Measurements from ENCODE around the gene PIP4P1.
"Not testable (repeated sequence)": the region's sequence is repeated elsewhere in the genome, so short reads cannot be mapped to it uniquely, and the experiment has no call there.

Gene PIP4P1
- long read RNA-seq, transcript PIP4P1-201 (7 exons, 1,961 nt) = major isoform, 8 of 23 reads
- long read RNA-seq, partial matches to known transcripts = 7 of 23 reads
- long read RNA-seq, other reads (novel, unspliced or antisense) = 5 of 23 reads

DNA sequence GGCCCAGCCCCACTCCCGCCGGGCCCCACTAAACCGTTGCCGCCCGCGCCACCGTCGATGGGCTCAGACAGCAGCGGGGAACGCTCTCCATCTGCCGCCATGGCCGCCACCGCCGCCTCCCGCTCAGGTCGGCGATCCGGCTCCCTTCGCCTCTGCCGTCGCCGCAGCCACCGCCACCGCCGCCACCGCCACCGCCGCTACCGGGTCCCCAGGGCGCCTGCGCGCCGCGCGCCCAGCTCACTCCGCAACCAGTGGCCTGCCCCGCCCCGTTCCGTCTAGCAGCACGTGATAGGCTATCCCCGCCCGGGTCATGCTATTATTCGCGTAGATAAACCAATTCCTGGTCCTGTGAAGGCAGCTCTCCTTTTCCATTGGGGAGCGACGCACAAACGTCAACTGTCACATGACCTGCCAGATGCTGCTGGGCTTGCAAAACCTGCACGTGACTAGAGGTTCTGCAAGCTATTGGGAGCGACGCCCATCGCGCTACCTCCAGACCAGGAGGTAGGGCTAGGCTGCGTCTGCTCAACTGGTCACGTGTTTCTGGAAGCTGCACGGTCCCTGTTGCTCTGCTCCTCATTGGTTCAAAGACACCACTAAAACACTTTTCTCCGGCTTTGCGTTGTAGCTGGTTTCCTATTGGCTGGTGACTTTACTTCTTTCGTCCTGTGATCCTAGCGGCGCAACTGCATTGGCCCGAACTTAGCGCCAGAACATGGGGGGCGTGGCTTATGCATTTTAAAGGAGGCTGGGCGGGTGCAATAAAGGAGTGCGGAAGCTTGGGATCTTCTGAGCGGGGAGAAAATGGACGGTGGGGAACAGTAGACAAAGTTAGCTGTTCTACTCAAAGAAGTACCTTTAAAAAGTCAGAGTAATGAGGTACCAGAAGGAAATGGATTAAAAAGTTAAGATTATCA, at the start of gene PIP4P1:
PIP4P1 (minus strand) TSS at position 210 of the 917 bp plus-strand sequence; CDS start at position 101, 109 bp downstream.
- Histone ChIP-seq H3K27ac (replicated peaks) (peak within 1 kb of the TSS; percentile 98), H3K4me3 (replicated peaks; ENCODE audit: insufficient read depth, low read length) (peak within 1 kb of the TSS; percentile 90), H3K27me3 (ENCODE audit: insufficient read depth, poor library complexity, severe bottlenecking) (no peaks in the 10 kb centered on the region)
- peak; percentile 100 for DNase-seq (ENCODE audit: low read depth in 1 of 2, low spot score in 1 of 2)
- TF ChIP-seq, protein P1, sequence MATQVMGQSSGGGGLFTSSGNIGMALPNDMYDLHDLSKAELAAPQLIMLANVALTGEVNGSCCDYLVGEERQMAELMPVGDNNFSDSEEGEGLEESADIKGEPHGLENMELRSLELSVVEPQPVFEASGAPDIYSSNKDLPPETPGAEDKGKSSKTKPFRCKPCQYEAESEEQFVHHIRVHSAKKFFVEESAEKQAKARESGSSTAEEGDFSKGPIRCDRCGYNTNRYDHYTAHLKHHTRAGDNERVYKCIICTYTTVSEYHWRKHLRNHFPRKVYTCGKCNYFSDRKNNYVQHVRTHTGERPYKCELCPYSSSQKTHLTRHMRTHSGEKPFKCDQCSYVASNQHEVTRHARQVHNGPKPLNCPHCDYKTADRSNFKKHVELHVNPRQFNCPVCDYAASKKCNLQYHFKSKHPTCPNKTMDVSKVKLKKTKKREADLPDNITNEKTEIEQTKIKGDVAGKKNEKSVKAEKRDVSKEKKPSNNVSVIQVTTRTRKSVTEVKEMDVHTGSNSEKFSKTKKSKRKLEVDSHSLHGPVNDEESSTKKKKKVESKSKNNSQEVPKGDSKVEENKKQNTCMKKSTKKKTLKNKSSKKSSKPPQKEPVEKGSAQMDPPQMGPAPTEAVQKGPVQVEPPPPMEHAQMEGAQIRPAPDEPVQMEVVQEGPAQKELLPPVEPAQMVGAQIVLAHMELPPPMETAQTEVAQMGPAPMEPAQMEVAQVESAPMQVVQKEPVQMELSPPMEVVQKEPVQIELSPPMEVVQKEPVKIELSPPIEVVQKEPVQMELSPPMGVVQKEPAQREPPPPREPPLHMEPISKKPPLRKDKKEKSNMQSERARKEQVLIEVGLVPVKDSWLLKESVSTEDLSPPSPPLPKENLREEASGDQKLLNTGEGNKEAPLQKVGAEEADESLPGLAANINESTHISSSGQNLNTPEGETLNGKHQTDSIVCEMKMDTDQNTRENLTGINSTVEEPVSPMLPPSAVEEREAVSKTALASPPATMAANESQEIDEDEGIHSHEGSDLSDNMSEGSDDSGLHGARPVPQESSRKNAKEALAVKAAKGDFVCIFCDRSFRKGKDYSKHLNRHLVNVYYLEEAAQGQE (IDR thresholded peaks at IDR 0.05; ENCODE audit: insufficient replicate concordance, low read depth) = no peak
- TF ChIP-seq, protein P2, sequence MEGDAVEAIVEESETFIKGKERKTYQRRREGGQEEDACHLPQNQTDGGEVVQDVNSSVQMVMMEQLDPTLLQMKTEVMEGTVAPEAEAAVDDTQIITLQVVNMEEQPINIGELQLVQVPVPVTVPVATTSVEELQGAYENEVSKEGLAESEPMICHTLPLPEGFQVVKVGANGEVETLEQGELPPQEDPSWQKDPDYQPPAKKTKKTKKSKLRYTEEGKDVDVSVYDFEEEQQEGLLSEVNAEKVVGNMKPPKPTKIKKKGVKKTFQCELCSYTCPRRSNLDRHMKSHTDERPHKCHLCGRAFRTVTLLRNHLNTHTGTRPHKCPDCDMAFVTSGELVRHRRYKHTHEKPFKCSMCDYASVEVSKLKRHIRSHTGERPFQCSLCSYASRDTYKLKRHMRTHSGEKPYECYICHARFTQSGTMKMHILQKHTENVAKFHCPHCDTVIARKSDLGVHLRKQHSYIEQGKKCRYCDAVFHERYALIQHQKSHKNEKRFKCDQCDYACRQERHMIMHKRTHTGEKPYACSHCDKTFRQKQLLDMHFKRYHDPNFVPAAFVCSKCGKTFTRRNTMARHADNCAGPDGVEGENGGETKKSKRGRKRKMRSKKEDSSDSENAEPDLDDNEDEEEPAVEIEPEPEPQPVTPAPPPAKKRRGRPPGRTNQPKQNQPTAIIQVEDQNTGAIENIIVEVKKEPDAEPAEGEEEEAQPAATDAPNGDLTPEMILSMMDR (IDR thresholded peaks at IDR 0.05; ENCODE audit: insufficient read depth, low read length) = no peak
- TF ChIP-seq SPI1 (IDR thresholded peaks at IDR 0.05; ENCODE audit: borderline replicate concordance, low read depth) = no peak
- no peak for TF ChIP-seq GABPA (IDR thresholded peaks at IDR 0.05; ENCODE audit: low read depth)
- peak; percentile 75 for TF ChIP-seq POLR2AphosphoS5 (IDR thresholded peaks at IDR 0.05; ENCODE audit: low read depth)

DNA sequence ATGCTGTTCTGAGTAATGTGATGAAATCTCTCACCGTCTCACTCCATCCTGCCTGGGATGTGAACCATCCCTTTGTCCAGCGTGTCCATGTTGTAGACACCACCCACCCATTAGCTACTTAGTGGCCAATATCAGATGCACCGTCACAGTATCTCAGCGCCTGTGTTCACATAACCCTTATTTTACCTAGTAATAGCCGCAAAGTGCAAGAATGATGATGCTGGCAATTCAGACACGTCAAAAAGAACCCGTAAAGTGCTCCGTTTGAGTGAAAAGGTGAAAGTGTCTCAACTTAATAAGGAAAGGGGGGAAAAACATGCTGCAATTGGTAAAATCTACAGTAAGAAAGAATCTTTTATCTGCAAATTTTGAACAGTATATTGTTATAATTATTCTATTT, 47.1 kb upstream of the PIP4P1 start:
- TF ChIP-seq GABPA (IDR thresholded peaks at IDR 0.05; ENCODE audit: low read depth) = no peak
- TF ChIP-seq POLR2AphosphoS5 (IDR thresholded peaks at IDR 0.05; ENCODE audit: low read depth) = no peak
- TF ChIP-seq, protein P1 (IDR thresholded peaks at IDR 0.05; ENCODE audit: insufficient replicate concordance, low read depth) = no peak
- TF ChIP-seq, protein P2 (IDR thresholded peaks at IDR 0.05; ENCODE audit: insufficient read depth, low read length) = no peak
- no peak for TF ChIP-seq SPI1 (IDR thresholded peaks at IDR 0.05; ENCODE audit: borderline replicate concordance, low read depth)
- Histone ChIP-seq H3K27me3 (ENCODE audit: insufficient read depth, poor library complexity, severe bottlenecking) (no peaks in the 10 kb centered on the region), H3K27ac (replicated peaks) (no peak overlapping the region), H3K4me3 (replicated peaks; ENCODE audit: insufficient read depth, low read length) (no peak overlapping the region)
- DNase-seq (ENCODE audit: low read depth in 1 of 2, low spot score in 1 of 2) = no peak

DNA sequence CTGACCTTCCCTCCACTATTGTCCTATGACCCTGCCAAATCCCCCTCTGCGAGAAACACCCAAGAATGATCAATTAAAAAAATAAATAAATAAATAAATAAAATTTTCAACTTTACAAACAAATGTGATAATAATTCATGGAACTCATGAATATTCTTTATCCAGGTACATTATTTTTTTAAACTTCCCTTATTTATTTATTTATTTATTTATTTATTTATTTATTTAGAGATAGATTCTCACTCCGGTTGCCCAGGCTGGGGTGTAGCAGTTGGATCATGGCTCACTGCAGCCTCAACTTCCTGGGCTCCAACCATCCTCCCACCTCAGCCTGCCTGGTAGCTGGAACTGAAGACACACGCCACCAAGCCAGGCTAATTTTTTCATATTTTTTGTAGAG, 46.3 kb upstream of the PIP4P1 start:
- H3K4me3 ChIP-seq (replicated peaks; ENCODE audit: insufficient read depth, low read length); H3K27ac ChIP-seq (replicated peaks); DNase-seq (ENCODE audit: low read depth in 1 of 2, low spot score in 1 of 2); H3K27me3 ChIP-seq (ENCODE audit: insufficient read depth, poor library complexity, severe bottlenecking): not testable (repeated sequence)

DNA sequence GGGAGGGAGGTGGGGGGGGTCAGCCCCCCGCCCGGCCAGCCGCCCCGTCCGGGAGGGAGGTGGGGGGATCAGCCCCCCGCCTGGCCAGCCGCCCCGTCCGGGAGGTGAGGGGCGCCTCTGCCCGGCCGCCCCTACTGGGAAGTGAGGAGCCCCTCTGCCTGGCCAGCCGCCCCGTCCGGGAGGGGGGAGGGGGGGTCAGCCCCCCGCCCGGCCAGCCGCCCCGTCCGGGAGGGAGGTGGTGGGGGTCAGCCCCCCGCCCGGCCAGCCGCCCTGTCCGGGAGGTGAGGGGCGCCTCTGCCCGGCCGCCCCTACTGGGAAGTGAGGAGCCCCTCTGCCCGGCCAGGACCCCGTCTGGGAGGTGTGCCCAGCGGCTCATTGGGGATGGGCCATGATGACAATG, 45.5 kb upstream of the PIP4P1 start:
- not testable (repeated sequence) for H3K27ac ChIP-seq (replicated peaks); H3K4me3 ChIP-seq (replicated peaks; ENCODE audit: insufficient read depth, low read length); H3K27me3 ChIP-seq (ENCODE audit: insufficient read depth, poor library complexity, severe bottlenecking); DNase-seq (ENCODE audit: low read depth in 1 of 2, low spot score in 1 of 2)

DNA sequence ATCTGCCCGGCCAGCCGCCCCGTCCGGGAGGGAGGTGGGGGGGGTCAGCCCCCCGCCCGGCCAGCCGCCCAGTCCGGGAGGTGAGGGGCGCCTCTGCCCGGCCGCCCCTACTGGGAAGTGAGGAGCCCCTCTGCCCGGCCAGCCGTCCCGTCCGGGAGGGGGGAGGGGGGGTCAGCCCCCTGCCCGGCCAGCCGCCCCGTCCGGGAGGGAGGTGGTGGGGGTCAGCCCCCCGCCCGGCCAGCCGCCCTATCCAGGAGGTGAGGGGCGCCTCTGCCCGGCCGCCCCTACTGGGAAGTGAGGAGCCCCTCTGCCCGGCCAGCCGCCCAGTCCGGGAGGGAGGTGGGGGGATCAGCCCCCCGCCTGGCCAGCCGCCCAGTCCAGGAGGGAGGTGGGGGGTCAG, 45.0 kb upstream of the PIP4P1 start:
- not testable (repeated sequence) for H3K27me3 ChIP-seq (ENCODE audit: insufficient read depth, poor library complexity, severe bottlenecking); DNase-seq (ENCODE audit: low read depth in 1 of 2, low spot score in 1 of 2); H3K4me3 ChIP-seq (replicated peaks; ENCODE audit: insufficient read depth, low read length); H3K27ac ChIP-seq (replicated peaks)

Data from HL-60 (cell line).